ENCODE results near the gene AGBL4. TPM values are rescaled to one million over a fixed set of nuclear protein-coding genes. Genes with fewer than 3 reads are reported as not detected.

The AGBL4 gene
- total and polyA plus RNA-seq, 7 experiments from 2014 or later: 0.27 TPM; not detected in 6

DNA sequence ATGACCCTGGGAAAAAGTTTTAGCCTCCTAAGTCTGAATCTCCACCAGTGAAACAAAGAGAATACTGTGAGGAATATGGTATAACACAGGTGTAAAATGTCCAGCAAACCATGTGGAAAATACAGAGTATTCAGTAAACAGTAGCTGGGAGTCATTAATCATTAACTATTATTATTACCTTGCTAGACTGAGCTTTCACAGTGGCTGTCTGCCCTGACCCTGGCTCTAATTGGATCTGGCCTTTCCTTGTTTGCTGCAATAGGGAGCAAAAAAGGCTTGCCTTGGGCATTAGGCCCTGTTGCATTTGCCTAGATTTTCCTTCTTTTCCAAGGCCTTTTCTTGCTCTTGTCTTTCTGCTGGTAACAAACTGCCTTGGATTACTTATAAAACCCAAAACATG, 1068.0 kb downstream of the AGBL4 start:
- CTCF ChIA-PET: no interaction called here
- Mint-ChIP-seq H3K27ac (no peak overlapping the region), H3K27me3 (peaks cover 0 to 18% (median 7%) of the 10 kb centered on the region in 5 donors), H3K36me3 (no peaks in the 10 kb centered on the region), H3K9me3 (peaks cover 0 to 8% (median 0%) of the 10 kb centered on the region in 11 donors), H3K4me3 (no peak overlapping the region), H3K4me1 (no peaks in the 10 kb centered on the region)
- no peak for DNase-seq
- Histone ChIP-seq H3K36me3 (ENCODE audit: control insufficient read depth in 2 of 3, insufficient read depth in 3 of 3, low read length in 3 of 3) (no peaks in the 10 kb centered on the region), H3K27me3 (ENCODE audit: control insufficient read depth in 2 of 2, insufficient read depth in 2 of 2, low read length in 2 of 2) (no peaks in the 10 kb centered on the region), H3K4me3 (ENCODE audit: low read length) (no peak overlapping the region), H3K4me1 (ENCODE audit: control insufficient read depth in 2 of 2, insufficient read depth in 2 of 2, low read length in 2 of 2) (no peaks in the 10 kb centered on the region), H3K27ac (ENCODE audit: low read depth, low read length) (no peak overlapping the region), H3K9me3 (ENCODE audit: control insufficient read depth in 2 of 3, low read length in 3 of 3) (no peaks in the 10 kb centered on the region)
- ATAC-seq: no peak
- POLR2A ChIA-PET: no interaction called here
- intact Hi-C loops (cut with micrococcal nuclease): no loop called here

DNA sequence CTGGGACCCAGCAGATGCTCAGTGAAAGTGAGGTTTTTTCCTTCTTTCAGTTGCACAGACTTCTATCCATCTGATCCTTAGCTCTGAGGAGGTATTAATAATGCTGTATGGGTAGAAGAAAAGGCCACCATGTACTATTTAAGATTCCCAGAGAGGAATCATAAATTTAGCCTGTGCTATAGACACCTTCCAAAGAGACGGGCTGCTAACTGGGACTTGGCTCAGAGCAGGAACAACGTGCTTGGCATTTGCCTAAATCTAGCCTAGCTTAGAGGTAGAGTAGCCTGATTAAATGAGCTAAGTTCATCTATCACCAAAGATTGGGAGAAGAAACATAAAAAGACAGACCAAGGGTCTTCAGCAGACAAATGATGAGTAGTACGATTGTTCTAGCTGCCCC, 1070.1 kb downstream of the AGBL4 start:
- Mint-ChIP-seq H3K4me1 (no peaks in the 10 kb centered on the region), H3K27ac (no peak overlapping the region), H3K36me3 (no peaks in the 10 kb centered on the region), H3K9me3 (peaks cover 0 to 6% (median 0%) of the 10 kb centered on the region in 11 donors), H3K4me3 (no peak overlapping the region), H3K27me3 (peaks cover 0 to 20% (median 9%) of the 10 kb centered on the region in 5 donors)
- DNase-seq (no peak), ATAC-seq (no peak)
- H3K4me3 ChIP-seq (ENCODE audit: low read length): no peak overlapping the region
- H3K9me3 ChIP-seq (ENCODE audit: control insufficient read depth in 2 of 3, low read length in 3 of 3): no peaks in the 10 kb centered on the region
- no peaks in the 10 kb centered on the region for H3K4me1 ChIP-seq (ENCODE audit: control insufficient read depth in 2 of 2, insufficient read depth in 2 of 2, low read length in 2 of 2)
- no peaks in the 10 kb centered on the region for H3K27me3 ChIP-seq (ENCODE audit: control insufficient read depth in 2 of 2, insufficient read depth in 2 of 2, low read length in 2 of 2)
- H3K36me3 ChIP-seq (ENCODE audit: control insufficient read depth in 2 of 3, insufficient read depth in 3 of 3, low read length in 3 of 3): no peaks in the 10 kb centered on the region
- intact Hi-C loops (cut with micrococcal nuclease): no loop called here
- CTCF ChIA-PET: interaction anchor here (0.8 kb wide), 1 partner anchor 10 kb away, joined by 3 read pairs; no protein-coding TSS in a partner anchor
- POLR2A ChIA-PET: no interaction called here
- H3K27ac ChIP-seq (ENCODE audit: low read depth, low read length): no peak overlapping the region

DNA sequence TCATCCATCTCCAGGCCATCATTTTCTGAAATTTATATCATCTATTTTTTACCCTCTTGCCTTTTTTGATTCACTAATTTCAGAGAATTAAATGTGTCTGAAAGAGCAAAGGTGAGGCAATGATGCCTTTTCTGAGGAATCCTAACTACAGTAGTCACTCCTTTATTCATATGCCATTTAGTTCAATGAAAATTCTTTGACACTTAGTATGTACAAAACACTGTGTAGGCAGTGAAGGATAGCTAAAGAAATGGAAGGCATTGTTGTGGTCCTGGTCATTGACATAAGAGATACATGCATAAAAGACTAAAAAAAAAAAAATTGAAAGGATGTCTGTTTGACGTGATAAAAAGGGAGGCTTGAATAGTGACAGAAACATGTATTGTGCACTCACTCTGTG, 1075.2 kb downstream of the AGBL4 start:
- peaks cover 3 to 21% (median 14%) of the 10 kb centered on the region in 5 donors for H3K27me3 Mint-ChIP-seq
- Histone ChIP-seq H3K9me3 (ENCODE audit: control insufficient read depth in 2 of 3, low read length in 3 of 3) (no peaks in the 10 kb centered on the region), H3K4me1 (ENCODE audit: control insufficient read depth in 2 of 2, insufficient read depth in 2 of 2, low read length in 2 of 2) (no peaks in the 10 kb centered on the region), H3K4me3 (ENCODE audit: low read length) (no peak overlapping the region), H3K36me3 (ENCODE audit: control insufficient read depth in 2 of 3, insufficient read depth in 3 of 3, low read length in 3 of 3) (no peaks in the 10 kb centered on the region), H3K27me3 (ENCODE audit: control insufficient read depth in 2 of 2, insufficient read depth in 2 of 2, low read length in 2 of 2) (no peaks in the 10 kb centered on the region), H3K27ac (ENCODE audit: low read depth, low read length) (no peak overlapping the region)
- ATAC-seq (no peak), DNase-seq (no peak)
- no peak overlapping the region for H3K4me3 Mint-ChIP-seq
- CTCF ChIA-PET: no interaction called here
- POLR2A ChIA-PET: no interaction called here
- H3K36me3 Mint-ChIP-seq: no peaks in the 10 kb centered on the region
- H3K9me3 Mint-ChIP-seq: no peaks in the 10 kb centered on the region
- intact Hi-C loops (cut with micrococcal nuclease): no loop called here
- H3K27ac Mint-ChIP-seq: no peak overlapping the region
- no peaks in the 10 kb centered on the region for H3K4me1 Mint-ChIP-seq

DNA sequence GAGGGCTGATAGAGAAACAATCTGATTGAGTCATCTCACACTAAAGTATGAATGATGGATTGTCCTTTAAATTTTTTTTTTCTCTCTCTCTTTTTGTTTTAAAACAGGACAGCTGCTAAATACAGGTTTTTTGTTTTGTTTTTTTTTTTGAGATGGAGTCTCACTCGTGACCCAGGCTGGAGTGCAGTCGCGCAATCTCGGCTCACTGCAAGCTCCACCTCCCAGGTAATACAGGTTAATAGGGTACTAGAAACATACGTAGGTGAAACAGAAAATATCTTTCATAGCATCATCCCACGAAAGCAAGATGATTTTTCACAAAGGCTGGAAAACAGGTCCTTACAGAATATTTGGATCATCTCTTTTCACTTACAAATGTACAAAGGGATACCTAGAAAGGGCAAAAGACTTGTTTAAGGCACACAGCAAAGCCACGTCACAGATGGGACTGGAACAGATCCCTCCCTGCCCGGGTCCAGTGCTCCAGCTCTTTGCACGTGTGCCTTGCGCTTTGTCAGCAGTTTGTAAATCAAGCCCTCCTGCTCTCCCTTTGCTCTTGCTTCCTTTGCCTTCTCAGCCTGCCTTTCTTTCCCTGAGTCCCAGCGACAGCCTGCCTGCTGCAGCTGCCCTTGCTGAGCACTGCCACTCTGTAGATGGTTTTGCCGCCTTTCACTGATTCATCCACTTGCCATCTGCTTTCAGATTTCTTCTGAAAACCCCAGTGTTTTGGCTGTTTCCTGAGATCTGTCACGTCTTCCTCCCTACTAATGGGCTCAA, 1075.8 kb downstream of the AGBL4 start:
- no peak overlapping the region for H3K27ac ChIP-seq (ENCODE audit: low read depth, low read length)
- Mint-ChIP-seq H3K9me3 (no peaks in the 10 kb centered on the region), H3K4me1 (no peaks in the 10 kb centered on the region), H3K36me3 (no peaks in the 10 kb centered on the region), H3K4me3 (no peak overlapping the region), H3K27me3 (peaks cover 3 to 25% (median 14%) of the 10 kb centered on the region in 5 donors), H3K27ac (no peak overlapping the region)
- ChIA-PET POLR2A (no interaction called here), CTCF (no interaction called here)
- H3K9me3 ChIP-seq (ENCODE audit: control insufficient read depth in 2 of 3, low read length in 3 of 3): no peaks in the 10 kb centered on the region
- H3K36me3 ChIP-seq (ENCODE audit: control insufficient read depth in 2 of 3, insufficient read depth in 3 of 3, low read length in 3 of 3): no peaks in the 10 kb centered on the region
- intact Hi-C loops (cut with micrococcal nuclease): no loop called here
- no peak overlapping the region for H3K4me3 ChIP-seq (ENCODE audit: low read length)
- H3K4me1 ChIP-seq (ENCODE audit: control insufficient read depth in 2 of 2, insufficient read depth in 2 of 2, low read length in 2 of 2): no peaks in the 10 kb centered on the region
- no peak for DNase-seq
- H3K27me3 ChIP-seq (ENCODE audit: control insufficient read depth in 2 of 2, insufficient read depth in 2 of 2, low read length in 2 of 2): no peaks in the 10 kb centered on the region
- ATAC-seq: no peak

DNA sequence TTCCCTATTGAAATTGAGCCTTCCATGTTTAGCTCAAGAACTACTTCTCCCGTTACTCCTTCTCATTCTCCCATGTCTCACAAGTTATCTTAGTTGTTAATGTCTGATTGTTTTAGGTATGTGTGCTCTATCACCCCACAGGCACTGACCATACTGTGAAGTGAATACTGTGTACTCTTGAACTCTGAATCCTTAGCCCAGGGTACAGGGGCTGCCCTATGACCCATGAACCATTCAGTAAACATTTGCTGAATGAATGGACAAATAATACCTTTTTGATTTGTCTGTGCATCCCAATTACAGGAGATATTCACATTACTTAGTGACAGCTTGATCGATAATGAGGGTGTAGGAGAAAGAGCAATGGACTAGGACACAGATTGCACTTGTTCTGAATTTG, 1077.7 kb downstream of the AGBL4 start:
- no peak overlapping the region for H3K4me3 Mint-ChIP-seq
- H3K9me3 Mint-ChIP-seq: no peaks in the 10 kb centered on the region
- peaks cover 3 to 18% (median 14%) of the 10 kb centered on the region in 5 donors for H3K27me3 Mint-ChIP-seq
- H3K36me3 Mint-ChIP-seq: no peaks in the 10 kb centered on the region
- no peaks in the 10 kb centered on the region for H3K4me1 Mint-ChIP-seq
- H3K27me3 ChIP-seq (ENCODE audit: control insufficient read depth in 2 of 2, insufficient read depth in 2 of 2, low read length in 2 of 2): no peaks in the 10 kb centered on the region
- DNase-seq (no peak), ATAC-seq (no peak)
- no peak overlapping the region for H3K27ac Mint-ChIP-seq
- no peaks in the 10 kb centered on the region for H3K4me1 ChIP-seq (ENCODE audit: control insufficient read depth in 2 of 2, insufficient read depth in 2 of 2, low read length in 2 of 2)
- H3K9me3 ChIP-seq (ENCODE audit: control insufficient read depth in 2 of 3, low read length in 3 of 3): no peaks in the 10 kb centered on the region
- CTCF ChIA-PET: no interaction called here
- no peak overlapping the region for H3K27ac ChIP-seq (ENCODE audit: low read depth, low read length)
- POLR2A ChIA-PET: no interaction called here
- intact Hi-C loops (cut with micrococcal nuclease): no loop called here
- no peak overlapping the region for H3K4me3 ChIP-seq (ENCODE audit: low read length)
- no peaks in the 10 kb centered on the region for H3K36me3 ChIP-seq (ENCODE audit: control insufficient read depth in 2 of 3, insufficient read depth in 3 of 3, low read length in 3 of 3)

DNA sequence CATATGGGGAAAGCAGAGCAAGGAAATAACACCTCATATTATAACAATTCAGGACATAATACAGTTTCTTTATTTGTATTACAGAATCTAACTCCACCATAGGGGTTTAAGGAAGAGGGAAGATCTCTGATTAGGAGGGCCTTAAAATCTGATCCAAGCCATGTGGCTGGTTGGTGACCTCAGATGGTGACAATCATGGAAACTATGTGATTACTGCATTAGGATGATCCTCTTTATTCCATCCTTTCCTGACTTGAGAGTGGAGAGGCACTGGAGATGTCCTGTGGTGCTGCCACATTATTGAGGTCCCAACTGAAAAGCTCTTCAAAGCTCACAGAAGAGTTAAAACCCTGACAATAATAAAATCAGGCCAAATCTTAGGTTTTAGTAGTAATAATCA, 1078.9 kb downstream of the AGBL4 start:
- intact Hi-C loops (cut with micrococcal nuclease): no loop called here
- ChIA-PET CTCF (no interaction called here), POLR2A (no interaction called here)
- Histone ChIP-seq H3K9me3 (ENCODE audit: control insufficient read depth in 2 of 3, low read length in 3 of 3) (no peaks in the 10 kb centered on the region), H3K27me3 (ENCODE audit: control insufficient read depth in 2 of 2, insufficient read depth in 2 of 2, low read length in 2 of 2) (no peaks in the 10 kb centered on the region), H3K36me3 (ENCODE audit: control insufficient read depth in 2 of 3, insufficient read depth in 3 of 3, low read length in 3 of 3) (no peaks in the 10 kb centered on the region), H3K4me3 (ENCODE audit: low read length) (no peak overlapping the region), H3K4me1 (ENCODE audit: control insufficient read depth in 2 of 2, insufficient read depth in 2 of 2, low read length in 2 of 2) (no peaks in the 10 kb centered on the region), H3K27ac (ENCODE audit: low read depth, low read length) (no peak overlapping the region)
- H3K27me3 Mint-ChIP-seq: peaks cover 3 to 25% (median 13%) of the 10 kb centered on the region in 5 donors
- no peaks in the 10 kb centered on the region for H3K4me1 Mint-ChIP-seq
- no peak overlapping the region for H3K27ac Mint-ChIP-seq
- H3K9me3 Mint-ChIP-seq: no peaks in the 10 kb centered on the region
- DNase-seq: no peak
- no peaks in the 10 kb centered on the region for H3K36me3 Mint-ChIP-seq
- ATAC-seq: no peak
- no peak overlapping the region for H3K4me3 Mint-ChIP-seq

DNA sequence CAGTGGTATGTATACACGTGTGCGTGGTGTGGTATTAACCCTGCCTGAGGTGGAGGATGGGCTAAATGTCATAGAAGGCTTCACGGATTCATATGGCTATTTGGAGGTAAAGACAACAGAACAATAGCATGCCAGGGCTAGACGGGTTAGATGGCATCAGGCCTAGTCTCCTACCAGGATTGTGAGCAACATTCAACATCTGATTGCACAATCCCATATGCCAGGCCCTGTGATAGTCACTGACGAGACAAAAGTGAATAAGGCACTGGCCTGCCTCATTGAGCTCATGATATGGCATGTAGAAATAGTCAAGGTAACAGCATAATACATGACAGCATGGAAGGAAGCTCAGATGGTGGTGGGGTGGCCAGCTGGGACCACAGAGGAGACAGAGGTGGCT, 1079.9 kb downstream of the AGBL4 start:
- no peaks in the 10 kb centered on the region for H3K36me3 ChIP-seq (ENCODE audit: control insufficient read depth in 2 of 3, insufficient read depth in 3 of 3, low read length in 3 of 3)
- no peak overlapping the region for H3K27ac ChIP-seq (ENCODE audit: low read depth, low read length)
- H3K9me3 ChIP-seq (ENCODE audit: control insufficient read depth in 2 of 3, low read length in 3 of 3): no peaks in the 10 kb centered on the region
- Mint-ChIP-seq H3K9me3 (no peaks in the 10 kb centered on the region), H3K4me1 (no peaks in the 10 kb centered on the region), H3K36me3 (no peaks in the 10 kb centered on the region), H3K27ac (no peak overlapping the region), H3K4me3 (no peak overlapping the region), H3K27me3 (peaks cover 3 to 22% (median 4%) of the 10 kb centered on the region in 5 donors)
- ATAC-seq (no peak), DNase-seq (no peak)
- H3K4me1 ChIP-seq (ENCODE audit: control insufficient read depth in 2 of 2, insufficient read depth in 2 of 2, low read length in 2 of 2): no peaks in the 10 kb centered on the region
- intact Hi-C loops (cut with micrococcal nuclease): no loop called here
- no peak overlapping the region for H3K4me3 ChIP-seq (ENCODE audit: low read length)
- POLR2A ChIA-PET: no interaction called here
- H3K27me3 ChIP-seq (ENCODE audit: control insufficient read depth in 2 of 2, insufficient read depth in 2 of 2, low read length in 2 of 2): no peaks in the 10 kb centered on the region
- CTCF ChIA-PET: interaction anchor here (0.6 kb wide), 1 partner anchor 9 kb away, joined by 3 read pairs; no protein-coding TSS in a partner anchor

Data from naive thymus-derived CD4-positive, alpha-beta T cell (primary cell).